HG03159 (cell line): Measurements from ENCODE around the gene EDRF1.

Source experiments
- ATAC-seq: cut with Tn5 transposase; IDR thresholded peaks from one replicate; pipeline ENCODE4 v1.9.1; 2021; ENCODE audit warnings: mild to moderate bottlenecking, moderate library complexity; ENCODE audit not compliant: unreplicated experiment

The EDRF1 gene

DNA sequence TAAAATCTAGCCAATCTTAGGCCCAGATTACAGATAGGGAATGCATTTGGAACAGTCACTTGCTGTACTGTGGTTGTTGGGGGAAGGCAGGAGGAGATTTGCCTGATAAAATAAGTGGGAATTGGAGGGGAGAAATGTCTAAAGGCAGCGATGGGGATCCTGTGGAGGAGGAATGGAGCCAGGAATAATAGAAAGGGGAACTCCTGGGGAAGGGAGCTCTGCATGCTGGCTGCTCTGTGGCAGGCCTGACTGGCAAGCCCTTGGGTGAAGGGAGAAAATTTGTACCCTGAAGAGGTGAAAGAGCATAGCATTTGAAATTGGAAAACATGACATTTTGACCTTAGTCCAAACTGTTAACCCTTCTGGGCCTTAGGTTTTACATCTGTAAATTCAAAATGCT is 42.5 kb downstream of the EDRF1 start:
- ATAC-seq, result no peak

DNA sequence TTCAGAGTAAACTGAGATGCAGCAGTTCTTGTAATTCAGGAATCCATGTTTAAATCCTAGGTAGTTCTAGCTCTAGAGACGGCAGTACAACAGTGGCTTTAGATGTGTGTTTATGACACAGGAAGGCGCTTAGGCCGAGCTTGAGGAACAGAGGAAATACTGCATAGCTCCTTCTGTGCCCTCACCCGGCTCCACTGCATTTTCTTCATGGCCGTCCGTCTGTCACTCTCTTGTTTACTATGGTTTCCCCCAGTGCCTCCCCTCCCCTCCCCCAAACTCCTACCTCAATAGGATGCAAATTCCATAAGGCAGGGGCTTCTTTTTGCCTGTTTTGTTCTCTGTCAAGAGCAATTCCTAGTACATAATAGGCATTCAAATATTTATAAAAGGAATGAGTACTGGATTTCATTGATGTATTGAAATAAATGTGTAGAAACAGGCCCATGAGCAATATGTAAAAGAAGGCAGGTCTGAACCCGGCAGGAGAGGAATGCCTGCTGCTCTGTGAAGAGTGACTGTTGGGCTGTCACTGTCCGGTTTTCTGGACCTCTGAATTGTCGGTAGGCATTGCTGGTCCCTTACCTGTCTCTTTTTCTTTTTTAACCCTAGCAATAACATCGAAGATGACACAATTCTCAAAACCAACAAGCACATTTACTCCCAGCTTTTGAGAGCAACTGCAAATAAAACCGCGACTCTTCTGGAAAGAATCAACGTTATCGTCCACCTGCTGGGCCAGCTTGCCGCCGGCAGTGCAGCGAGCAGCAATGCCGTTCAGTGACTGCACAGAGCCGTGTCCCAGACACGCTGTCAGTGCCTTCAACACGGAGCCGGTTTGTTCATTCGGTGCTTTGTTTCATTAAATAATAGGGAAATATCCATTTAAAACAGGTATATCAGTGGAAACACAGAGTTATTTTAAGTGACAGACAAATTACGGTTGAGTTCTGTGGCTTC is 43.5 kb downstream of the EDRF1 start:
- ATAC-seq, result no peak

DNA sequence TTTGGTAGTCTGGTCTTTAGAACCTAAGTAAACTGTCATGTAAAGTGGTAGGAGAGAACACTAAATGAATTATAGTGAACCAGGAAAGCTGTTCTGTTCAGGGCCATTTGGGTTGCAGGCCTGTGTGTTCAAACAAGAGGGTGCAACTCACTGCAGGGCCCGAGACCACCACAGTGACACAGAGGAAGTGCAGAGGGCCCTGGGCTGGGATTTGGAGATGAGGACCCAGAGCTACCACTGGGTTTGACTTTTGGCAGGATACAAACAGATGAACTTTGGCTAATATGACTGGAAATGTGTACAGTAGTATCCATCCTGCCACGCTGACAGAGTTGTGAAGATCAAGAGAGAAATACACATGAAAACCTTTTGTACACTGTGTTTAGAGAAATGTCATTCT is 46.3 kb downstream of the EDRF1 start:
- ATAC-seq, result no peak

DNA sequence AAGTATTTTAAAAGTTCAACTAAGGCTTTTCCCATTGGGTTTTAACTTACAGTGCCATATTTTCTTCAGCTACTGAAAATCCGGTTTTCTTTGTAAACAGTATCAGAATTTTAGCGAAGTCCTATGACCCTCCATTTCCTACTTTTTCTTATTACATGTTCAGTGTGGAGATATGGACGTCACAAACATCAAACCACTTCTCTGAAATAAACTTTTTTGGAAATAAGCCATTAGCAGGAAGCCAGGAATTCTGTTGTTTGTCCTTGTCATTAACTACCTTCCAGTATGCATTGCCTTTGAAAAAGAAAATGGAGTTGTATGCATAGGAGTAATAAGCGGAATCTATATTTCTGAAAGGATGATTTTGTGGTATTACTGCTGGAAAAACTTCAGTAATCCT is 47.0 kb downstream of the EDRF1 start:
- no peak for ATAC-seq

DNA sequence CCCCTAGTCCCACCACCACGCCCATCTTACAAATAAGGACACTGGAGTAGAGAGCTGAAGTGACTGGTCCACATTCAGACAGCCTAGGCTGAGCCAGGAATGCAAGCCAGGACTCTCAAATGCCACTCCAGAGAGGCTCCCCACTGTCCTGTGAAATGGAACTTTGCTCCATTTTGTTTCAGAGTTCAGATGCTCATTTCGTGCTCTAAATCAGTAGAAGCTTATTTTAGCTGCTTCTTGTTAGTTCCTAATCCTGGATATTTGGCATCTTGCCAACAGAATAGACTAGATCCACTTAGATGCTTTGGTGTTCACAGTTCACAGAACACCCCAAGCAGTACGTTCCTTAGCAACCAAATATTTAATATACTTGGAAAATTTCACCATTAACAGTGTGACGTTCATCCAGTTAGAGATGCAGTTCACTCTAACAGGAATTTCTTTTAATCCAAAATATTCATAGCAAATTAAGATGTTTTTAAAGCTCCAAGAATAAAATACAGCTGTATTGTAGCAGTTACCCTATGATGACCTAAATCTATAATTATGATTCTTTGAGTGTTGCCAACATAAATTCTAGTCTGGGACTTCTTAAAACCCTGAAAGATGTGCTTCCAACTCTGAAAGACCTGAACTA is 48.8 kb downstream of the EDRF1 start:
- no peak for ATAC-seq

DNA sequence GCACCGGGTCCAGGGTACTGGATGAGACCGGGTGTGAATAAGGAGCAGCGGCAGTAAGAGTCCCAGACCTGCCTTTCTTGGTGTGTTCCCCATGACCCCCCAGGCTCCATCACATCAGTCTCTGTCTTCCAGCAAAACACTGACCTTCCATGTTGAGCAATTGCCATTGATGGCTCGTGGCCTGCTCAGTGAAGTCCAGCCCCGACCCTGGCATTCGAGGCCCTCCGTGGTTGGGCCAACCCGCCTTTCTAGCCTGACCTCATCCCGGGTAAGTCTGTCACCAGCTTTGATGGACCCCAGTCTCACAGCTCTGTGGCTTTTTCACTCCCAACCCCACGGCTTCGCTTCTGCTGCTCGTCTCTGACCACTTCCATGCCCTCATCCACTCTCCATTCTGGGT is 49.7 kb downstream of the EDRF1 start:
- ATAC-seq, result no peak

DNA sequence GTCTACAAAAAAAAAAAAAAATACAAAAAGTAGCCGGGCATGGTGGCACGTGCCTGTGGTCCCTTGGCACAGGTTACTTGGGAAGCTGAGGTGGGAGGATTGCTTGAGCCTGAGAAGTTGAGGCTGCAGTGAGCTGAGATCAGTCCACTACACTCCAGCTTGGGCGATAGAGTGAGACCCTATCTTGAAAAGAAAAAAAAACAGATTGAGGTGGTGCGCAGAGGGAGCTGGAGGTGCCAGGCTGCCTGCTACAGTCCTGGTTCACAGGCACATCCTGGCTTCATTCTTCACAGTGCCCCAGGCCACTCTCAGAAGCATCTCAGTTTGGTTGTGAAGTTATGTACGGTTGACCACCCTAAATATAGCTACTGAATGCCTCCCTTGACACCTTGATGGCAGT is 51.3 kb downstream of the EDRF1 start:
- no peak for ATAC-seq

DNA sequence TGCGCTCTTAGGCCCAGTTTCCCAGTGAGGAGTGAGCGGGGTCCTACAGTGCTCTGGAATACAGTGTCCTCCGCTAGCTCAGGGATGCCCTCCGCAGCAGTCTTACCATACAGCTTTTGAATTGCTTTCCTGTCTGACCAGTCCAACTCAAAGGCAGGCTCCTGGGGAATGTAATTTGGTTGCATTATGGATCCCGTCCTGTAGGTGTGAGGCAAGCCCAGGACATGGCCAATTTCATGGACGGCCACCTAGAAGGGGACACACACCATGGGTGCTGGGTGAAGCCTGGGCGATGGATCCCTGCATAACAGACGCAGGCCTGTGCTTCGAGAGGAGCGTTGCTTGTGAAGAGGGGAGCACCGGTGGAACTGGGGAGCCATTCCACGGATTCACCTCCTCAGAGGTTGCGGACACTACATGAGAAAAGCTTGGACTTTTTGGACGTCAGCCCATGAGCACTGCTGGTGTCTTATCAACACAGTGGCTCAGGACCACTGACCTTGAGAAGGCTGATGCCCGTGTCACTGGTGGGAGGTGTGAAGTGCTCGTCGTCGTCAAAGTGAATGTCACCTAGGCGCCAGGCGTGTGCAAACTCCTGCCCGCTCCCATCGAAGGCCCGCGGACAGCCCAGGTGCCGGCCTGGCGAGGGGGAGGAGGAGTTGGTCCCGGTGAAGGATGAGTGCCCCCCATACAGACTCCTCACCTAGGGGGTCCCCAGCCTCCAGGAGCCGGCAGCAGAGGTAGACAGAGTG is 52.8 kb downstream of the EDRF1 start:
- ATAC-seq, result no peak

DNA sequence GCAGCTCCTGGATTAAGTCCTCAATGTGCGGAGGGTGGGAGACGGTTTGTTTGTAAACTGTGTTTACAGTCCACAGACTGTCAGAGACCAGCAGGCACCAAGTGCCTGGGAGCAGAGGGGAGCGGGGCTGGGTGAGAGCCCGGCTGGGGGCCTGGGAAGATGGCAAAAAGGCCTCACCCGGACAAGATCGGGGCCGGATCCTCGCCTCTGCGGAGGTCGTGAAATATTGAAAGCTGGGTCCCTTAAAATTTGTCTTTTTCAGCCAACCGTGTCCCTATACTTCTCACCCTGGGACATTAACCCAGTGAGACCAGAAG is 53.3 kb downstream of the EDRF1 start:
- ATAC-seq, result no peak

DNA sequence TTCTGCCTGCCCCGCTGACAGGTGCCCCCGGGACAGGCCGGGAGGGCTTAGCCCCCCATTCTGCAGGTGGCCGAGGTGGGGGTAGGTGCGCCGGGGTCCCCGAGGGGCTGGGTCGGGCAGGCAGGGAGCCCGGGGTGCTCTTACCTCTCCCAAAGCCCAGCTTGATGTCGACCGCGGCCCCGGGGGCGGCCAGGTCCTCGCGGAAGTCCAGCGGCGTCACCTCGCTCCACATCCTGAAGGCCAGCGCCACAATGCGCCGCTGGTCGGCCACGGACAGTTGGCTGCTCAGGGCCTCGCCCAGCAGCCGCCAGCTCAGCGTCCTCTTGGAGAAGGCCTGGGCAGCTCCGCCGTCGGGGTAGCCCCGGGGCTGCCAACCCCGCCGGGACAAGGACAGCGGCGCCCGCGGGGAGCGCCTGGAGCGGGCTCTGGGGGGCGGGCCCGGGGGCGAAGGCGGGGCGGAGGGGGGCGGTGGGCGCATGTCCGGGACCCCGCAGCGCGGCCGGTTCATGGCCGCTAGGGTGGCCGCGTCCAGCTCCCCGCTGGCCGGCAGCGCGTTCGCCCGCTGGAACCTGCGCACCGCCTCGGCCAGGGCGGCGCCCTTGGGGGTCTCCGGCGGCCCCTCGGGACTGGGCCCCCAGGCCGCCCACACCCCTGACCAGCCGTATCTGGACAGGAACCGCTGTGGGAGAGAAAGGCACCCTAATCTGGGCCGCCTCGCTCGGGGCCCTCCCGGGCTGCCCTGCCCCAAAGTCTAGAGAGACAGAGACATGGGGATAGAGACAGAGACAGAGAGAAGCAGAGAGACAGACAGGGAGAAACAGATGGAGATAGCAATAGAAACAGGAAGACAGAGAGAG is 54.4 kb downstream of the EDRF1 start:
- no peak for ATAC-seq

DNA sequence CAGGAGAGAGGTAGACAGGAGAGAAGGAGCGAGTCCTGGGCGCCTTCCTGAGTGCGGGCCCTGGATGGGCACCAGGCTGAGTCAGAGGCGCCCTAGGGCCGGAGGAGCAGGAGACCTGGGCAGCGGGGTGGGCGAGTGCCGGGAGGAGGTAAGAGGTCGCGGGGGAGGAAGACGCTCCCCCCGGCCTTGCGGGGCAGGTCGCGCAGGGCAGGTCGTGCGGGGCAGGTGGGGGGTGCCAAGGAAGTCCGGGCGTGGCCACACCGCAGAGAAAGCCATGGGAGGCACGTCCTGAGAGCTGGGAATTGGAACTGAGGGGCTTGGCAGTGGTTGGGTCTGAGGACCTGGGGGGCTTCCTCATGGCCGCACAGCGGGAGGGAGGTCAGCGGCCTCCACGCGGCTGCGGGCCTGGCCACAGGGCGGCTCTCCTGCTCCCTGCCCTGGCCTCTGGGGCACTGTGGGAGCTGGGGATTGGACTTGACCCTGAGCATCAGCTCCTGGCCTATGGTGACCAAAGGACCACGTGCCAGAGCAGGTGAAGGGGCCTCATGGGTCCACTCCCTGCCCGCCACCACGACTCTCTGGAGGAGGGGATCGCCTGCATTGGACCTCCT is 55.2 kb downstream of the EDRF1 start:
- ATAC-seq, result no peak

DNA sequence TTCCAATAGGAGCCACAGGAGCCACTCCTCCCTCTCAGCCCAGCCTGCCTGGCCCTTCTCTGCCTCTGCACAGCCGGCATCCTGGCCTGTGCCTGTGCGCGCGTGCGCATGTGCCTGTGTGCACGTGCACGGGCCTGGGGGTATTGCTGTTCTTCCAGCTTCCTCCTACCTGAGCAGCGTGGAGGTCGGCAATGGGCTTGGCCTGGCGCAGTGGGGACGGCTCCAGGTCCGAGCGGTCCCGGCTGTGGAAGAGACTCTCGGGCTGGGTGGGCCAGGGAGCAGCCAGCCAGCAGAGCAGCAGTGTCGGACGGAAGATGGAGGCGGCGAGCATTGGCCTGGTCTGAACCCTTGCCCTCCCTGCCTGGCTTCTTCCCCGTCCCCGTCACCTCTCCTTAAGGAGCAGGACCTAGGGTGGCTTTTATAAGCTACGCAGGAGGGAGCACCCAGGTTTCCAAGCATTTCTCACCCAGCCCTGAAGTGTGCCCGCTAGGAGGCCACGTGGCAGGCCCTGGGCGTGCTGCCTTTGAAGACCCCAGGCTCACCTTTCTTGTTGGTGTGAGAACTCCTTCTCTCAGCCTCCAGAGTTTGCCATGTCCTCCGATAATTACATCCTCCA is 56.1 kb downstream of the EDRF1 start, which contains the start of gene MMP21:
Gene MMP21 (minus strand): TSS at position 331 of the 616 bp plus-strand sequence. CDS start 0 bp downstream, at position 331.
- ATAC-seq, result no peak

DNA sequence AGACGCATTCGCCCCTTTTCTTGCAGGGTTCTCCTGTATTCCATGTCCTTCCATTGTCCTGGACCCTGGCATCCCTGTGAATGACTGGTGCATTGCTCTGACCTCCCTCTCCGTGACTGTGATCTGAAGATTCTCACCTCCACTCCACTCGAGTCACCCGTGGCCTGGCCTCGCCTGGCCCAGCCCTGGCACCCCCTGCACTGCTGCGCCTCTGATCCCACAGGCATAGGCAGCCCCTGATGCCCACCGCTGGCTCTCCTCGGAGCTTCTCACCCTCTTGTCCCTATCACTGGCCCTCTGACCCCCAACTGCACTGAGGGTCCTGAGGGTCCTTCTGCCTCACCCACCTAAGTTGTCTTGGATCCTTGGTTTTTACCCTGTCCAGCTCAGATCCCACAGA is 58.3 kb downstream of the EDRF1 start:
- no peak for ATAC-seq

DNA sequence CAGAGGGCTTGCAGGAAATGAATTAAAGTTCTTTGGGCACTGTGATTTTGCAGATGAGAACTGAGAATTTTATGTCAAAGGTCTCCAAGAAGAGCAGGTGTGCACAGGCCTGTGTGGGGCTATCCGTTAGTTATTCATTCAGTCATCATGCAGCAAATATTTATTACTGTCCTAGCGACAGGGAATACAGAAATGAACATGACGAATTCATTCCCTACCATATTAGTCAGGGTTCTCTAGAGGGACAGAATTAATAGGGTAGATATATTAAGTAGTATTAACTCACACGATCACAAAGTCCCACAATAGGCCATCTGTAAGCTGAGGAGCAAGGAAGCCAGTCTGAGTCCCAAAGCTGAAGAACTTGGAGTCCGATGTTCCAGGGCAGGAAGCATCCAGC is 59.0 kb downstream of the EDRF1 start:
- no peak for ATAC-seq

DNA sequence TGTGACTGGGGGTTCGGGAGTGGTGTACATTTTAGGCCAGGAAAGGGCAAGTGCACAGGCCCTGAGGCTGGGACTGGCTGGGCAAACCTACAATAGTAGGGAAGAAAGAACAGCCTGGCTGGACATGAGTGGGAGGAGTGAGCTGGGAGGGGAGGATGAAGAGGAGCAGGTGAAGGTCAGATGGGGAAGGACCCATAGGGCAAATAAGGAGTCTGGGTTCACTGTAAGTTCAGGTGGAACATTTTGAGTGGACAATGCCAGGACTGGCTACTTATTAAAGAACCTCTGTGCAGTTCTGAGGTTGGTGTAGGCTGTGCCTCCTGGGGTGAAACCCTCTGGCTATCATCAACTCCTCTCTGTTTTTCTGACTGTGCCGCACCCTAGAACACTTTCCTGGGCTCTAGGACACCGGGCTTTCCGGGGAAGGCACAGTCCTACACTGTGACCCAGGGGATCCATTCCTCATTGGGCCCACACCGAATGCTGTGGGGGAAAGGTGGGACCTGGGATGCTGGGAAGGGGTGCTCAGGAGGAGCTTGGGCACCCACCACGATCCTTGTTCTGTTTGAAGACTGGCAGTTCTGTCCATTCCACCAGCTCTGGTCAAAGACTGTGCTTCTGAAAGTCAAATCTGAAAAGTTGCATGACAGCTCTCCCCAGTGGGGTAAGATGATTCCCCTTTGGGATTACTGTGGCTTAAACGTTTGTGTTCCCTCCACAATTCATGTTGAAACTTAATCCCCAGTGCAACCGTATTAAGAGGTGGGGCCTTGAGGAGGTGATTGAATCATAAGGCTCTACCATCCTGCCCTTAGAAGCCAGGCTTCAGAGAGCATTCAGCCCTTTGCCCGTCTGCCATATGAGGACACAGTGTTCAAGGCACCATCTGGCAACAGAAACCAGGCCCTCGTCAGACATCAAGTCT is 60.2 kb downstream of the EDRF1 start:
- ATAC-seq, result no peak

DNA sequence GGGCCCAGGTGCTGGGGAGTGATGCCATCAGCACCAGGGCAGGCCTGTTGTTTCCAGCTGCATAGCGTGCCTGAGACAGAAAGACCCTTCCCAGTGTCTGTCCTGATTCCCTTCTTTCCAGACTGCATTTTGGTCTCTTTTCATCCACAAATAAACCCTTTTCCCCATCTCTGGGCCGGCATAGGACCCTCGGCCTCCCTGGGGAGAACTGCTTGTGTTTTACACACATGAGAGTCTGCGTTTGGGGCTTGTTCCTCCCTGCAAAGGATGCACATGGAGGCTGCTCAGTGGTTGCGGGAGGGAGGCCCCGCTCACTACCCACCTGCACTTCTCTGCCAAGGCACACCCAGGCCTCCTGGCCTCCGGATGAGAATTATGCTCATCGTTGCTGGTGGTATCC is 61.9 kb downstream of the EDRF1 start:
- ATAC-seq, result no peak

DNA sequence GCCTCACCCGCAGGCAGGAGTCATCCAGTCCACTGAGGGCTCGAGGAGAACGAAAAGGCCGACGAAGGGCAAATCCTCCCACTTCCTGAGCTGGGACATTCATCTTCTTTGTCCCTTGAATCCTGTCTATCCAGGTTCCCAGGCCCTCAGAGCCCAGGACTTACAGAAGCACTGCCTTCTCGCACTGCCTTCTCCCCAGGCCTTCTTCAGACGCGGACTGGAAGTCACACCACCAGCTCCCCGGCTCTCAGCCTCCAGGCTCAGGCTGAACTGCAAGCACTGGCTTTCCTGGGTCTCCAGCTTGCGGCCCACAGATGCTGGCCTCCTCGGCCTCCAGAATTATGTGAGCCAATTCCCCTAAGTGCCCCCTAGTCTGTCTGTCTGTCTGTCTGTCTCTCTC is 62.5 kb downstream of the EDRF1 start:
- no peak for ATAC-seq

DNA sequence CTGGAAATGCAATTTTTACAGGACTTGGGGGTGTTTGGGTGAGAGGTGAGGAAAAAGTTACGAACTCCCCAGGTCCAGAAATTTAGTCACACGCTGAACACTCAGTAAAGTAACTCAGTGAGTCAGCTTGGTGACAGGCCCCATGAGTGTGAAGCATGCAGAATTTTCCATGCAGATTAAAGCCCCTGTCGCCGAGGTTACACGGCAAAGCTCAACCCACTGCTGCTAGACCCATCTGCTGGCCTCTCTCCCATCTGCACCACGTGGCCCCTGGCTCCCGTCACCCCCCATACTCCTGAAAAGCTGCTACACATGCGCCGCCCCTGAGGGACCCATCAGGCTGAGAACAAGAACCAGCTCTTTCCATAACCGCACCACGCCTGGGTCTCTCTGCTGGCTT is 63.1 kb downstream of the EDRF1 start:
- no peak for ATAC-seq

DNA sequence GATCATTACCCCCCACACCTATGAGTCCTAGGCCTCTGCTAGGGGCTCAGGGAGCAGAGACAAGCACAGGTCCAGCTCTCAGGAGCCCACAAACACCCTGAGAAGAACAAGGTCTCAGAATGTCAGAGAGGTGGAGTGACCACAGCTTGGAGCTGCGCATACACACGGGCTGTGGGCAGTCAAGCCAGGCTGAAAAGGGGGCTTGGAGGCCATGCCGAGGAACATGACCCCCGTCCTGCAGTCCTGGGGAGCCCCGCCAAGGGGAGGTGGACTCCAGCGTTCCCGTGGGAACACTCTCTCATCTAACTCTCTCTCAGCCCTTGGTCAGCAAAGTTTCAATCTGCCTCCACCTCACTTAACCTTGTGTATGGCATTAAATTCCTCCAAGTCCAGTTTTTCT is 63.9 kb downstream of the EDRF1 start:
- ATAC-seq, result no peak
